Measurements from ENCODE around the gene SLC26A6.

The SLC26A6 gene

DNA sequence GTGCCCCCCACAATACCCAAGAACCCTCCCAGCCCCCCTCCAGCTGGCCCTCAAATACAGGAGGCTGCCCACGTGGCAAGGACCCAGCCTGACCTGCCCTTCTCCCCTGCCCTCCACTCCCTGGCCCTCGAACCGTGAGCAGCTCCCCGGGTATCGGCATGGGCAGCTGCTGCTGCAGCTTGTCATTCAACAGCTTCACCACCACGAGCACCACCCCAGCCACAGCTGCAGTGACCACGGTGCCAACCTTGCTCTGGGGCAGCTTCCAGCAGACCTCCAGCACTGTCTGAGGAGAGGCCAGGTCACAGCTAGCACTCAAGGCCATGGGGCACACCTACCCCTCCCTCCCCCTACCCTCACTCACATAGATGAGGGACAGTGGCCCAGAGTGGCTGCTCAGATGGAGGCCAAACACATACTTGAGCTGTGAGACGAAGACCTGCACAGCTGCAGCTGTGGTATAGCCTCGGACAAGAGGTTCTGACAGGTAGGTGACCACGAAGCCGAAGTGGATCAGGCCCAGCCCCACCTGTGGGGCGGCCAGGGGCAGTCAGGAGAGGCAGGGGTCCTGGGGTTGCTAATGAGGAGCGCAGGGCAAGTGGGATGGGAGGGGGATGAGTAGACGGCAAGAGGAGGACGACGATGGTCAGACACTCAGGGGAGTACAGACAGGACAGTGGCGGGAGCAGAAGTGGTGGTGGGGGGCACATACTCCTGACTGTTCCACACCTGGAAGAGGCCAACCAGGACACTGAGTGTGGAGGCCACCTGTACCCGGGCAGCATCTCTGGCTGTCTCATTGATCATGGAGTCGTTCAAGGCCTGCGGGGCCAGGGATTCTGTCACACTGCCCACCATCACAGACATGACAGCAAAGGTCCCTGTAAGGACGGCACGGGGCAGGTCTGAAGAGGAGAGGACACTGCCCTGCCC lies 3.5 kb downstream of the SLC26A6 start:
- FAIRE-seq, result no peak

DNA sequence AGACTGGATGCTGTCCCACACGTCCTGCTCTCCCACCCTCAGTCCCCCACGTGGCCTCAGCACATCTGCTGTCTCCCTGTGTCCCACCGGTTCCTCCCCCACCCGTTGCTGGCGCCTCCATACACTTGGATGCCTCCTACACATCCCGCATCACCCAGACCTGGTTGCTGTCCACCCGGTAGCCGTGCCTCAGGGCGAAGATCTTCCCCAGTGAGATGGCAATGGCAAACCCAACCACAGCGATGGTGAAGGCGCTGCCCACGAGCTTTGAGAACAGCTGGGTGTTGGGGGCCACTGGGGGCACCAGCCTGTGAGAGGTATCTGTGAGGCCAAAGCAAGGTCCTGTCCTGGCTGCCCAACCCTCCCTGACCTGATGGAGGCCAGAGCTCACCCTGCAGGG lies 4.4 kb downstream of the SLC26A6 start:
- no peak for FAIRE-seq

DNA sequence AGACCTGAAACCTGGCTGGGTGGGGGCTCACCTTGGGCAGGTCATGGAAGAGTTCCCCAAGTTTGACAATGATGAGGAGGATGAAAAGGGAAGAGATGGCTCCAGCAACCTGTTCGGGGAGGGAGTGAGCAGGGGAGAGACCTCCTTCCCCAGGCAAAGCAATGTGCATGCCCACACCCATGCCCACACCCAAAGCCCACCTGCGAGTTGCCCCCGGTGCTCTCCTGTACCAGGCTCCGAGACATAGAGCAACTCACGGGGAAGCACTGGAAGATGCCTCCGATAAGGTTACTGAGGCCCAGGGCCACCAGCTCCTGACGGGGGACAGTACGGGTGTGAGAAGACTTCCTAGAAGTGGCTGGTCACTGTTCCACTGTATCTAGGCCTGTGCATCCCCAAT lies 4.9 kb downstream of the SLC26A6 start:
- no peak for FAIRE-seq

DNA sequence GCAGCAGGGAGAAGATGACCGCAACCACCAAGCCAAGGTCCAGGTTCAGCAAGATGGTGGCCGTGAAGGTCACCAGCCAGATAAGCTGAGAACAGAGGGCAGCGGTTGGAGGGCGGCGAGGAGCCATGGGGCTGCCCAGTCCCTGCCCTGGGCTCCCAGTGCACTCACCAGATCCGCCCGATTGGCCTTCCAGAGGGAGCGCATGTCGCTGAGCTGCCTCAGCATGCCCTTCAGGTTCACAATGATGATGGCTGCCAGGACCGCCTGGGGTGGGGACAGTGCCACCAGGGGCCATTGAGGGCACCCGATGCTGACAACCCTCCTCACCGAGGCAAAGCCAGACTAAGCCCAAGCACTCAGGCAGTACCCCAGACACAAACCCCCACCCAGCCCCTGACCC lies 5.4 kb downstream of the SLC26A6 start:
- no peak for FAIRE-seq

DNA sequence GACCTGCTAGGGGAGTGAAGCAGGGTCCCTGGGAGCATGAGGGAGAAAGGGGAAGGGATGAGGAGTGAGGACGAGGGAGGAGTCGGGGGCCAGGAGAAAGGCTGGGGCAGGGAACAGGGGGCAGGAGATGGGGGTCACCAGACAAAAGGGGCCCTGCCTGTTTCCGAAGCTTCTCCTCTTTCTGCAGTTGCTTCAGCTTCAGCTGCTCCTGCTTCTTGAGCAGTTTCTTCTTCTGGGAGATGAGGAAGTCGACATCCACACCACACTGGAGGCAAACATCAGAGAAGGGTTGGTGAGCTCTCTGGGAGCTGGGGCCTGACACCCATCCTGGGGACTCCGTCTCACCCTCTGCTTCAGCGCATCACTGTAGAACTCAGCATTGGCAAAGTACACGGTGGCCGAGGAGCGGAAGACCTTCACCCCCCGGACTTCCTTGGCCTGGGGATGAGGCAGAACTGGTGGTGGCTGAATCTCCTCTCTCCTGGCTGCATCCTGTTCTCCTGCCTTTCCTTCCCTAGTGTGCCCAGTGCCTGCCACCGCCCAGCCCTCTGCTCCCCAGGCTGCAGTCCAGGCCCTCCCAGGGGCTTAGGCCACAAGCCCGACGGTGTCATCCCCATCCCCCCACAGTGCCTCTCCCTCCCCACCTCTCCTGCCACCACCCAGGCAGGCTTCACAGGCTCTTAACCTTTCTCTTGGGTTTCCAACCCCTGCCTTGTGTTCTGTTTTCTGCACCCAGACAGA lies 6.8 kb downstream of the SLC26A6 start:
- FAIRE-seq, result no peak

DNA sequence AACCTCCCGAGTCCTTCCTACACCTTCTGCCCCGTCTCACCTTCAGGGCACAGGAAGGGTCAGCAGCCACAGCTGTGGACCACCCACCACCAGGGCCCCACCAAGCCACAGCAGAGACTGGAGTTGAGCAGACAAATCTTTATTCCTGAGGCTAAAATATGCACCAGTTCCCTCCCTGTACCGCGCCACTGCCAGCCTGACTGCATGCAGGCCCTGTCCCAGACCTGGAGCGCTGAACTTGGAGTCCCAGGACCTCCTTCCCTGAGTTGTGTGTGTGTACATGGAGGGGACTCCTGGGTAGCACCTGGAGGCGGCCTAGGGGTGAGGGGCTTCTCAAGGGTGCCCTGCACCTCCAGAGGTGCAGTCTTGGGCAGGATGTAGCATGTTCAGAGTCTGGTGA lies 9.7 kb downstream of the SLC26A6 start:
- FAIRE-seq, result no peak

DNA sequence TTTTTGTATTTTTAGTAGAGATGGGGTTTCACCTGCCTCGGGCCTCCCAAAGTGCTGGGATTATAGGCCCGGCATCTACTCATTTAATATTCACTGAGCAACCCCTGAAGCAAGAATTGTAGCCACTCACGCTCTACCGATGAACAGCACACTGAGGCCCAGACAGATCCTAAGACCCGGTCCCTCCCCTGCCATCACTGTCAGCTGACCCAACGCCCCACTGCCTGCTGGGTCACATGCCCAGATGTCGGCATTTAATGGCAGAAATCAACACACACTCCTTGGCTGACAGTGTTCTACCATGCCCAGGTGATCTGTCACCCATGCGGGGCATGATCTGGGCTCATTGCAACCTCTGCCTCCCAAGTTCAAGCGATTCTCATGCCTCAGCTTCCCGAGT lies 10.5 kb downstream of the SLC26A6 start:
- no peak for FAIRE-seq

DNA sequence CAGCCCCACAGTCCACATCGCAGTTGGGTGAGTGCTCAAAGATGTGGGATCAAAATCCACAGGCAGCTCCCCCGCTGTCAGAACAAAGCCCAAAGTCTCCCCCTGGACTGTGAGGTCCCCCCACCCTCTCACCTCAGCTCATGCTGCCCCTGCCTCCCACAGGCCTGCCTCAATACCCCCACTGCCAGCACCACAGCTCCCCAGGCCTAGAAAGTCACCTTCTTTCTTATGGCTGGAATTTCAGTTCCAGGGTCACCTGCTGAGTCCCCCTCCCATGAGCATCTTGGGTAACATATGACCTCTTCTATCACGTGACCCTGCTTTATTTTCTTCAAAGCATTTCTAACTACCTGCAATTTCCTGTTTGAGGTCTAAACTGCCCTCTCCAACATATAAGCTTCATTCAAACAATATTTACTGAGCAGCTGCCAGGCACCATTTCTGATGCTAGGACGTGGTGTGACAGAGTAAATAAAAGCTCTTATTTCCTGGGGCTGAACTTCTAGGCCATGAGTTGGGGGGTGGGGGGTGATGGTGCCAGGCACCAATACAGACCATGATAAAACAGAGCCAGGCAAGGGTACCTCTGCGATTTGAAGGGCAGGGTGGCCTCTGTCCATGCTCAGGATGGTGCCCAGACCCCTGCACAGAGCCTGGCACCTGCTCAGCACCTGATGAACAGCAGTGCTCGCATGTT lies 11.3 kb downstream of the SLC26A6 start:
- FAIRE-seq, result no peak

DNA sequence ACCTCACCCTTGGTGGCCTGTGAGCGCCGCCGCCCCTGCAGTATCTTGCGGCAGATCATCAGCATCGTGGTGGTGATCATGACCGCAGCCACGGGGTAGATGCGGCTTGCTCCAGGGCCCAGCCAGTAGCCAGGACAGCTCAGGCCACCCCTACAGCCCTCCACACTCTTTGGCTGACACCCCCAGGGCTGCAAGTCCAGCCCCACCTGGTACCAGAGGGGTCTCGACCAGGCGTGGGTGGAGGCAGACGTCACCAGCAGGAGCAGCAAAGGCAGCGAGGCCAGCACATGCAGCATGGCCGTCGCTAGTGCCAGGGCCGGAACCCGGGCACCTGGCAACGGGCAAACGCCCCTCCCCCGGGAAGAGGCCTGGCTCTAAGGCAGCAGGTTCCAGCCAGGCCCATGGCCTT lies 13.8 kb downstream of the SLC26A6 start, which contains the start of gene TMEM89:
Gene TMEM89, minus strand, starts transcription at position 309 of the 409 bp plus-strand sequence. Its CDS starts 13 bp downstream, at position 296.
- no peak for FAIRE-seq

DNA sequence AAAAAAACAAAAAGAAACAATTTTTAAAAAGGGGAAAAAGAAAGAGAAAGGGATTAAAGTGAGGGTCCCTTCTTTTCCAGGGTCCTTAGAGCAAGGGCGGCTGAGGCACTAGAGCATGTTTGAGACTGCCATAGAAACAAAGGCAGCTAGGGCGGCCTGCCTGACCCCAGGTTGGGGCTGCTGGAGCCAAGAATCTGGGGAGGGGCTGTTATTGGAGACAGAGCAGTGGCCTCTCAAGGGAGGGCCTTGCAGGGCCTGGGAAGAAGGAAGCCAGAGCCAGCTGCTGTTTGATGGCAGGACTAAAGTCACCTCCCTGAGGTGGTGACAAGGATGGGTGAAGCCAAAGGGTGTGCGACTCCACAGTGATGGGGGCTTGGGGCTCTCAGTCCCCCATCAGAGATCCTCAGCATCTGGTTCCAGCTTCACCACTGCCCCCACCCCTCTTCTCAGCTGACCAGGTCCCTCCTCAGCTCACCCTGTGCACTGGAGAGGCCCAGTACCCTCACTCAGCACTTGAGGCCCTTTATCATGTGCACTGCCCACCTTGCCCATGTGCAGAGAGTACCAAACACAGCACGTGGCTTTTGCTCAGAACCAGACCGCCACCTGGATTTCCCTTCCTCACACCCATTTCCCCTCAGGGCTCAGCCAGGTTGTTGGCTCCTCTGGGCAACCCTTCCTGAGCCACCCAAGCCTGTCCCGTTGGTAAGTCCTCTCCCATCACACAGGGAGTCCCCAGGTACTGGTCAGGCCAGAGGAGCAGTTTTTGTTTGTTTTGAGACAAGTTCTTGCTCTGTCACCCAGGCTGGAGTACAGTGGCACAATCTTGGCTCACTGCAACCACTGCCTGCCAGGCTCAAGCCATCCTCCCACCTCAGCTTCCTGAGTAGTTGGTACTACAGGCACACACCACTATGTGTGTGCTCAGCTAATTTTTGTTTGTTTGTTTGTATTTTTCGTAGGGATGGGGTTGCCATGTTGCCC lies 15.4 kb downstream of the SLC26A6 start:
- FAIRE-seq, result no peak

DNA sequence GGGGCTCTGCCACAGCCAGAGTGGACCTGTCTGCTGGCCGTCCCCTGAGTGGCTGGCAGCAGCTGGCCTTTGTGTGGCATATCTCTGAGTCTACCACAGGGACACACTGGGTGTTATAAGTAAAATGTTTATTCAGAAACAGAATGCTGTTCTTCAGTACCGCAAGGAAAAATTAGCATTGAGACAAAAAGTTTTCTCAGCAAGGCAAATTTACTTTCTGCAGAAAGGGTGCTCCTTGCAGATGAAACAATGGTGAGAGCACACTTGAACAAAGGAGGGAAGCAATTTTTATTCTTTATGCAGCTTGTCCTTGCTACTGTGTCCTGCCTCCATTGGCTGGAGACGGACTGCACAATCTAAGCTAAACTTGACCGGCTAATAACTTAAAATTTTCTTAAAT lies 17.7 kb downstream of the SLC26A6 start:
- FAIRE-seq, result no peak

DNA sequence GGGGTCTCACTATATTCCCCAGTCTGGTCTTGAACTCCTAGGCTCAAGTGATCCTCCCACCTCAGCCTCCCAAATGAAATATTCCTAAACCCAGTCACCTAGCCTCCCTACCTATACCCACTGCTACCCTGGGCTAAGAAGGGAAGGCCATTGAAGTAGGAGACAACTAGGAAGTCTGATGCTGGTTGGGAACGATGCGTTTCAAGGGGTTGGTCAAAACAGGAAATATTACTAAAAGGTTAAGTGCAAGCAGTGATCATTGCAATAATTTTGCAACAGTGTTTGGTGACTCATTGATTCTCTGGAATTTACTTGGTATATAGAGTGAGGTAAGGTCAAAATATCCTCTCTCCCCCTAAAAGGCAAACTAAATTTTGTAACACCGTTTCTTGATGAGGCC lies 21.2 kb downstream of the SLC26A6 start:
- no peak for FAIRE-seq

DNA sequence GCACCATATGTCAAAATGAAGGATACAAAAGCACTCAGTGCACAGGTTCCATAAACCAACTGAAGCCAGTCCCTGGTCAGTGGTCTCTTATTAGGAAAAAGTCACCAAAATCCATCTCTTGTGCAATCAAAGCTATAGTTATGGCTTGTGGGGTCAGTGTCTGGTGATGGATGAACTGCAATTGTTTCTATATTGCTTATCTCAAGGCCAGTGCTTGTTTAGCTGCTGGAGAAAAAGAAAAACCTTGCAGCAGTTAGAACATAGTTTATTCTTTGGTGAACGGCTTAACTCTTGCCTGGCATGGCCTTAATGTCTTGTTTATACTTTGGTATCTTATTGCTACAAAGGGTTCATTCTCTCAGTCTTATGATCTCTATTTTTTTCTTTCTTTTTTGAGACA lies 23.0 kb downstream of the SLC26A6 start:
- no peak for FAIRE-seq

DNA sequence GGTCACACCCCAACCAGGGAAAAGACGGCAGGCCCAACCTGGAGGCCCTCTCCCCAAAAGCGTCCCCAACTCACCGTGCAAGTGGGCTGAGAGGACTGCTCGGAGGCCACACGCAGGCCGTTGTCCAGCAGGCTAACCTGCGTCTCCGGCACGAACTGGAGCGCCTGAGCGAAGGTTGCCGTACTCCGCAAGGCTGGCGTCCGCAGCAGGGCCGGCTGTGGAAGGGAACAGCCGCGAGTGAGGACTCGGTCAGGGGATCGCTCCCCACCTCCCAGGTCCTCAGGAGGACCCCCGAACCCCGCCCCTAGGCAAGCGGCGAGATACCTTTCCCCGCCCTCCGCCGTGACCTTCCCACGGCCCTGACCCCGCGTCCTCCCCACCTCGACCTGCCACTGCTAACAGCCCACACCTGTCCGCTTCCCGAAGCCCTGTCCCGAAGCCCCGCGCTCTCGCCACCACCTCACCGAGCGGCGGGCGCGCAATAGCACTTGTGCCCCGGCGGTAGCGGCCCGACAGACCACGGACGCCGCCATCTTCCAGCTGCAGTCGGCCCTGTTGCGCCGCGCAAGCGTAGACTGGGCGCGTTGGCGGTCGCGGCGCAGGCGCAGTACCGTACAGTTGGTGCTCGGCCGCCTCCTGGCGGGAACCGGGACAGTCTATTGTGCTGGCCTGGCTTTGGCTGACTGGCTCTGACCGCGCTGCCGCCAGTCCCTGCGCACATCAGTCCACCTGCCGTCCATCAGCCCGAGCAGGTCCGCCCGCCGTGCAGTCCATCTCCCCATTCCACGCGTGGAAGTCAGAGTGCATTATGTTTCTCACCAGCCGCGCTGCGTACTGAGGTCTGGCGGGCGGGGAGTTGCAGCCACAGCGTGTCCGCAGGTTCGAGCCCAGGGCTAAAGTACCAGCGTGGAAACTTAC lies 25.9 kb downstream of the SLC26A6 start, which contains the start of gene UQCRC1:
Gene UQCRC1, minus strand, starts transcription at position 559 of the 918 bp plus-strand sequence. Its CDS starts 26 bp downstream, at position 533.
- no peak for FAIRE-seq

DNA sequence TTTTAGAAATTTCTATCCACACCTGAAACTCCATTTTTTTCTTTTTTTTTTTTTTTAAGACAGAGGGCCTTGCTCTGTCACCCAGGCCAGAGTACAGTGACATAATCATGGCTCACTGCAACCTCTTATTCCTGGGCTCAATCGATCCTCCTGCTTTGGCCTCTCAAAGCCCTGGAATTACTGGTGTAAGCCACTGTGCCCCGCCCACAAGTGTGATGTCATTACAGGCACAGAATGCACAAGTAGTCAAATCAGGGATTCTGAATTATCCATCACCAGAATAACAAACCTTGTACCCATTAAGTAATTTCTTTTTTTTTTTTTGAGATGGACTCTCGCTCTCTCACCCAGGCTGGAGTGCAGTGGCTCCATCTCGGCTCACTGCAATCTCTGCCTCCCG lies 27.7 kb downstream of the SLC26A6 start:
- no peak for FAIRE-seq

DNA sequence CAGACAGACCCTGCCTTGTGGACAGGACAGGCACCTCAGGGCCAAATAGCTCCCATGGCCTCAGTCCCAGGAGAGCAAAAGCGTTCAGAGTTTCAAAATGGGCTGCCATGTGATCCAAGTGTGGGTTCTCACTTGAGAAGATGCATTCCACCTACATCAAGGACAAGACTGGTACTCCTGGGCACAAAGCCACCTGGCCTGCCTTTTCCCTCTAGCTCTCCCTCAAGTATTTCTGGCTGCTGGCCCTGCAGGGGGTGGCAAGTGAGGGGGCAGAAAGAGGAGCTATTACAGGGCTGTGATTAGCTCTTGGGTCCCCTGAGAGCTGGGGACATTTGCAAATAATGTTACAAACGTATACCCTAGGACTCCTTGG lies 33.7 kb downstream of the SLC26A6 start:
- no peak for FAIRE-seq

DNA sequence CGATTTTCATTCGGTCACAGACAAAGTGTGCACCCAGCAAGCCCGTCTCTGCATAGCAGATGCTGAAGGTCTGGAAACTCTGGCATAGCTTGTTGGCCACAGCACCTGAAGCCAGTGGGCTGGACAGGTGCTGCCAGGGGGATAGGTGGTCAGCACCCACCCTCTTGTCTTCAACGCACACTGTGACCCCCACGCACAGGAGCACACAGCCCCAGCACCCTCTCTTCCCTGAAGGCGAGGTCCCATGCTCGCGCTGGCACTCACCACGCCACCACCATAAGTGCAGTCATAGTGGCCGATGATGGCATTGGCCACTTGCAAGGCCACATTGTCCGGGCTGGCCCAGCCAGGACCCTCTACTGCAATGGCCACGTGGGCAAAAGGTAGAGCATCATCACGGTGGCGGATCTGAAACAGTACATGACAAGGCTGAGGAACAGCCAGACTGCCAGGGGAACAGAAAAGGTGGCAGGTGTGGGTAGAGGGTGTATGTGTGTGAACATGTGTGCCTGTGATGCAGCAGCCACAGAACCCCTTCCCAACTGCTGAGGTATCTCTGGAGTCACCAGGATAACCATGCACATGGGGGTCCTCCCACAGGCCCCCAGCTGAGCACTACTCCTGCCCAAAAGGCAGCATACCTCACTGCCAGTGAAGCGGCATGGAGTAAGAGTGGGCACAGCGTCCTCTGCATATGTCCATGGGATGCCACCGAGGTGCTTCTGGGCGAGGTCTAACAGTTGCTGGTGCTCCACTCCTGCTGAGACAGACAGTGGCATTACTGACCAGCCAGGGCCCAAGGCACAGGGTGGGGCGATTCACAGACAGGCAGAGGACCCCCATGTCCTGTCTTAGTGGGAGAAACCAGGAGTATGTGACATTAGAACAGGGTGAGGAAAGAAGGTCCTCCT lies 34.3 kb downstream of the SLC26A6 start:
- no peak for FAIRE-seq

DNA sequence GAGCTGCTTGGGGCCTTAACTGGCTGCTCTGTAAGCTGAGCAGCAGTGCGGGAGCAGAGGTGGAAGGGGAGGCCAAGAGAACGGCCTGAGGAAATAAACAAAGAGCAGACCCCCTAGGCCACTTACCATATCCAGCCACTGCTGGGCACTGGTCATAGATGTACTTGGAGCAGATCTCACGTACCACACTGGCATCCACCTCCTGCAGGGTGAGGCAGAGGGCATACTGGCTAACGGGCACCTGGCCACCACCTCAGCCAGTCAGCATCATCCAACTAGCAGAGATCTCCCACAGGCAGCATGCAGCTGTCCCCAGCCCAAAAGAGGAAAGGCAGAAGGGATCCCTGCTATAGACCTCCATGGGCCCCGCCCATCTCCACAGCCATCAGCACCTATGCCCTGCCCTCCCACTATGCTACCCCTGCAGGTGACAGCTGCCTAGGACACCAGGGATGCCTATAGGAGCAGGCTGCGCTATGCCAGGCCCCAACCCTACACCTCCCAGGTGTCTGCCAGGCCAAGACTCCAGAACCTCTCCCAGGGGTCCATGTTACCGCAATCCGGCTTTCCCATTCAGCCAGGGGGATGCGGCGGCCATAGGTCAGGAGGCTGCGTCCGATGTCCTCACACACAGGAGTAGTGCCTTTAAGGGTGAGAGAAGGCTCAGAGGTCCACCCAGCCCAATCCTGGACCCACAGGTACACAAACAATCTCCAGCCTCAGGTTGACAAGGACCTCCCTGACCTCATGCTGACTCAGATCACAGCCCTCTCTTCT lies 35.6 kb downstream of the SLC26A6 start:
- no peak for FAIRE-seq

DNA sequence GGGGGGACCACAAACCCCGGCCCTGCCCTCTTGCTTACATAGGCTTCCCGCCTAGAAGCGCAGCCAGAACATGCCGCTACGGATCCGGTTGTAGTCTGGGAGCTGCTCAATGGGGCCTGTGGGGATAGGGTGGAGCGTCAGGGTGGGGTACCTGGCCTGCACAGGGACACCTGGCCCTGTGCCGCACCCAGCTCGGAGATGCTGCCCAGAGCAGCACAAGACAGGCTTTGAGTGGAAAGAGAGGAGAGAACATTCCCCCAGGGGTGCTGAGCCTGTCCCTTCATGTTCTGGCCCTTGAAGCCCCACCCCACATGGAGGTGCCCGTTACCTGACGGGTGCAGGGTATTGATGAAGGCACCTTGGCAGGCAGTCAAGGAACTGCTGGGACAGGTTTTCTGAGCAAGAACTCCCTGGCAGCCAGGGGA lies 36.2 kb downstream of the SLC26A6 start:
- FAIRE-seq, result no peak
